Measurements from ENCODE around the gene AGAP1. TPM values are rescaled to one million over a fixed set of nuclear protein-coding genes. Genes with fewer than 3 reads are reported as not detected.

The AGAP1 gene
- total and polyA plus RNA-seq, 11 donors = 5.9 to 21.6 (median 18.9) TPM

DNA sequence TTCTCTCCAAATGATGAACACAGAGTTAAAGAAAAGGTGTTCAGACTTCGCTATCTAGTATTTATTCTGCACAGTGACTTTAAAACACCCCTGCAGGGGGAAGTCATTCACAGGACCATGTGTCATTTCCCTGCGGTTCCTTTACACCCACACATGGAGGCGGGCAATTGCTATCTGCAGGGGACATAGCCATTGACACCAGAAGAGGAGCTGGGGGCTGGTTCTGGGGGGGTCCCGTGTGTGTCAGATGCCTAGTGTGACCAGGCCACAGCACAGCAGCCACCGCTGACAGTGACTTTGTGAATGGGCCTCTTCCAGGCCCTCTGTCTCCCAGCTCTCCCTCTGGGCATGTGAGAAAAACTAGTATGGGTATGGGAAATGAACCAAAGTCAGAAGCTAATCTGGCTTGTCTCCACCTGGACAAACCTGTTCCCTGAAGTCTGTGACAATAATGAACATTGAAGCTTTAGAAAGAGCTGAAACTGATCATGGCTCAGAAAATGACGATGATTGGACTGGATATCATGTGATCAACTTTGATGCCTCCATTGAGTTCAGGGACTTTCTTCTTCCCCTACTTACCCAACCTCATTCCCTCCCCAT lies 681.8 kb downstream of the AGAP1 start:
- ATAC-seq (no peak), DNase-seq (no peak)
- WGBS, 4 donors = 57 to 66% (median 63%) methylated on average over 6 of the region's 6 CpGs
- Histone ChIP-seq H3K27me3 (peaks cover 72 to 99% (median 97%) of the 10 kb centered on the region in 9 donors), H3K36me3 (no peaks in the 10 kb centered on the region), H3K4me3 (no peak overlapping the region), H3K27ac (no peak overlapping the region), H3K9me3 (no peaks in the 10 kb centered on the region), H3K4me1 (peaks cover 0 to 52% (median 24%) of the 10 kb centered on the region in 12 donors)
- intact Hi-C loops (cut with DNase I) = loop anchor here in 6 of 10 donors (2.0 to 5.0 kb wide), 4 partner anchors 383 to 408 kb away; no protein-coding TSS in a partner anchor
- TF ChIP-seq POLR2A (IDR thresholded peaks at IDR 0.05) = no peak
- TF ChIP-seq, protein P1, sequence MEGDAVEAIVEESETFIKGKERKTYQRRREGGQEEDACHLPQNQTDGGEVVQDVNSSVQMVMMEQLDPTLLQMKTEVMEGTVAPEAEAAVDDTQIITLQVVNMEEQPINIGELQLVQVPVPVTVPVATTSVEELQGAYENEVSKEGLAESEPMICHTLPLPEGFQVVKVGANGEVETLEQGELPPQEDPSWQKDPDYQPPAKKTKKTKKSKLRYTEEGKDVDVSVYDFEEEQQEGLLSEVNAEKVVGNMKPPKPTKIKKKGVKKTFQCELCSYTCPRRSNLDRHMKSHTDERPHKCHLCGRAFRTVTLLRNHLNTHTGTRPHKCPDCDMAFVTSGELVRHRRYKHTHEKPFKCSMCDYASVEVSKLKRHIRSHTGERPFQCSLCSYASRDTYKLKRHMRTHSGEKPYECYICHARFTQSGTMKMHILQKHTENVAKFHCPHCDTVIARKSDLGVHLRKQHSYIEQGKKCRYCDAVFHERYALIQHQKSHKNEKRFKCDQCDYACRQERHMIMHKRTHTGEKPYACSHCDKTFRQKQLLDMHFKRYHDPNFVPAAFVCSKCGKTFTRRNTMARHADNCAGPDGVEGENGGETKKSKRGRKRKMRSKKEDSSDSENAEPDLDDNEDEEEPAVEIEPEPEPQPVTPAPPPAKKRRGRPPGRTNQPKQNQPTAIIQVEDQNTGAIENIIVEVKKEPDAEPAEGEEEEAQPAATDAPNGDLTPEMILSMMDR (IDR thresholded peaks at IDR 0.05) = no peak

DNA sequence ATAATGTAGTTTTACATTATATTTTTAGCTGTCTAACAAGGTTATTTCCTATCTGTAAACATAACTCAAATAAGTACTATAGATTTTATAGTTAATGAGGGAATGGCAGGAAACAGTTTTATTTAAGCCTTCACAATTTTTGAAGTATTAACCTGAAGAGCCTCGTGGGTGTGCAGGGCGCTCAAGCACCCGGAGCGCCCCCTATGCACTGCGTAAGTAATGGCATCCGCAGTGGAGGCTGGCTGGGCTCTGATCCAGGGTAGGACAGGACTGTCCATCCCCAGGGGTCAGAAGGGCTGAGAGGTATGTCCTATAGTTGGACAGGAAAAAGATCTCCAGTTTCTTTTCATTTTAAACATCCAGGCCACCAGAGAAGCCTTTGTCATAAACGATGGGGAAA lies 682.6 kb downstream of the AGAP1 start:
- peaks cover 0 to 49% (median 22%) of the 10 kb centered on the region in 12 donors for H3K4me1 ChIP-seq
- TF ChIP-seq, protein P1 (IDR thresholded peaks at IDR 0.05) = peak in 10 of 12 donors; percentile 11 to 51 (median 41)
- no peak for TF ChIP-seq POLR2A (IDR thresholded peaks at IDR 0.05)
- H3K4me3 ChIP-seq = no peak overlapping the region
- DNase-seq (no peak), ATAC-seq (no peak)
- no peaks in the 10 kb centered on the region for H3K9me3 ChIP-seq
- peaks cover 69 to 98% (median 95%) of the 10 kb centered on the region in 9 donors for H3K27me3 ChIP-seq
- H3K36me3 ChIP-seq = no peaks in the 10 kb centered on the region
- WGBS, 4 donors = 16 to 20% (median 18%) methylated on average over 7 of the region's 7 CpGs
- no peak overlapping the region for H3K27ac ChIP-seq
- intact Hi-C loops (cut with DNase I) = loop anchor here in 6 of 10 donors (2.0 to 5.0 kb wide), 4 partner anchors 384 to 409 kb away; no protein-coding TSS in a partner anchor

GRCh38 chr2:236176951-236177350 lies 683.1 kb downstream of the AGAP1 start:
- no peaks in the 10 kb centered on the region for H3K36me3 ChIP-seq
- H3K27ac ChIP-seq = no peak overlapping the region
- 45 to 65% (median 53%) methylated on average over 21 of the region's 21 CpGs for WGBS, 4 donors
- ATAC-seq = no peak
- peaks cover 0 to 44% (median 18%) of the 10 kb centered on the region in 12 donors for H3K4me1 ChIP-seq
- intact Hi-C loops (cut with DNase I) = loop anchor here in 6 of 10 donors (2.0 to 5.0 kb wide), 4 partner anchors 385 to 410 kb away; no protein-coding TSS in a partner anchor
- no peak for TF ChIP-seq POLR2A (IDR thresholded peaks at IDR 0.05)
- TF ChIP-seq, protein P1 (IDR thresholded peaks at IDR 0.05) = no peak
- peaks cover 64 to 98% (median 90%) of the 10 kb centered on the region in 9 donors for H3K27me3 ChIP-seq
- H3K9me3 ChIP-seq = no peaks in the 10 kb centered on the region
- DNase-seq = no peak
- no peak overlapping the region for H3K4me3 ChIP-seq

DNA sequence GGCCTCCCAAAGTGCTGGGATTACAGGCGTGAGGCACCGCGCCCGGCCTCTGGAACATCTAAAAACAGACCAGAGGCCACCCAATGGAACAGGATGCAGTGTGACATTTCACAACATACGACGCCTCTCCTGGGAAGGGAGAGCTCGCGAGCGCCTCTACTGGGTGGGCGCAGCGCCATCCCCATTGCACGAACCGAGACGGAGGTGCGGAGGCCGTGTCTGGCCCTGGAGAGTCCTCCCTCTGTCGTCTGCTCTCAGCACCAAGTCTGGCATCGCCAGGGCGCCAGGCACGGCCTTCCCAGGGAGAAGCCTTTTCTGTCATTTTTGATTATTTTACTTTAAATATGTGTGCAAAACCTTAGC lies 683.7 kb downstream of the AGAP1 start:
- intact Hi-C loops (cut with DNase I) = loop anchor here in 6 of 10 donors (2.0 to 5.0 kb wide), 4 partner anchors 385 to 410 kb away; no protein-coding TSS in a partner anchor
- peak in 3 of 5 donors; percentile 30 to 59 (median 52) for DNase-seq
- Histone ChIP-seq H3K4me1 (peaks cover 0 to 38% (median 15%) of the 10 kb centered on the region in 12 donors), H3K9me3 (no peaks in the 10 kb centered on the region), H3K27me3 (peaks cover 60 to 93% (median 84%) of the 10 kb centered on the region in 9 donors), H3K27ac (no peak overlapping the region), H3K4me3 (peak overlapping the region in 9 of 12 donors; percentile 1 to 48 (median 35)), H3K36me3 (no peaks in the 10 kb centered on the region)
- TF ChIP-seq, protein P1 (IDR thresholded peaks at IDR 0.05) = peak in 1 of 12 donors; percentile 27
- no peak for TF ChIP-seq POLR2A (IDR thresholded peaks at IDR 0.05)
- WGBS, 4 donors = 7 to 24% (median 9%) methylated on average over 11 to 20 of the region's 20 CpGs
- peak in 3 of 4 donors; percentile 54 to 71 (median 59) for ATAC-seq

Measured in heart left ventricle (tissue), 16 donors.